Measurements from ENCODE around the gene C3orf80. TPM values are rescaled to one million over a fixed set of nuclear protein-coding genes. Genes with fewer than 3 reads are reported as not detected.

The C3orf80 gene
- total and polyA plus RNA-seq, 2 donors (not counting 1 experiment from before 2014, with no cell fraction given) = not detected

- no peak overlapping the region for H3K4me3 Mint-ChIP-seq
- H3K27me3 Mint-ChIP-seq = peaks cover 48% of the 10 kb centered on the region
- TF ChIP-seq CTCF (IDR thresholded peaks at IDR 0.05) = no peak
- peaks cover 13% of the 10 kb centered on the region for H3K4me1 Mint-ChIP-seq
- no peaks in the 10 kb centered on the region for H3K79me2 ChIP-seq (ENCODE audit: control insufficient read depth, insufficient read depth, low read length)
- ChIA-PET CTCF (interaction anchor here (1.2 kb wide), 1 partner anchor 199 kb away, joined by 3 read pairs; no protein-coding TSS in a partner anchor), POLR2A (no interaction called here)
- H3K27me3 ChIP-seq (replicated peaks in 1 of 4; ENCODE audit: control extremely low read depth in 1 of 4, control insufficient read depth in 3 of 4, insufficient read depth in 4 of 4, low read length in 3 of 4) = peaks cover 0 to 33% (median 23%) of the 10 kb centered on the region in 4 experiments
- no peaks in the 10 kb centered on the region for H4K20me1 ChIP-seq (ENCODE audit: control insufficient read depth, insufficient read depth, low read length, poor library complexity, severe bottlenecking)
- H3K9me3 Mint-ChIP-seq (ENCODE audit: insufficient read depth) = no peaks in the 10 kb centered on the region
- H3K36me3 ChIP-seq (replicated peaks in 1 of 2; ENCODE audit: control extremely low read depth in 1 of 2, control insufficient read depth in 1 of 2, extremely low read depth in 1 of 2, insufficient read depth in 2 of 2, low read length in 1 of 2) = no peaks in the 10 kb centered on the region
- H3K9me3 ChIP-seq (ENCODE audit: control extremely low read depth in 1 of 3, control insufficient read depth in 2 of 3, insufficient read depth in 1 of 3, low read length in 2 of 3) = peaks cover 0 to 2% (median 0%) of the 10 kb centered on the region in 3 donors
- H3K9ac ChIP-seq (ENCODE audit: low read length) = no peak overlapping the region
- no peak overlapping the region for H3K4me2 ChIP-seq (replicated peaks; ENCODE audit: low read depth, low read length, poor library complexity, severe bottlenecking)
- no CpG with 5 or more reads among the region's 2 CpGs for WGBS (ENCODE audit: insufficient coverage)
- no peak overlapping the region for H2AFZ ChIP-seq (ENCODE audit: insufficient read depth, low read depth, low read length, poor library complexity, severe bottlenecking)
- DNase-seq (no peak), ATAC-seq (ENCODE audit: low read depth) (no peak)
- no peak overlapping the region for H3K27ac Mint-ChIP-seq
- no peak overlapping the region for H3K4me3 ChIP-seq (ENCODE audit: control extremely low read depth in 1 of 5, extremely low read depth in 1 of 5, insufficient read depth in 1 of 5, low read depth in 2 of 5, low read length in 4 of 5)
- intact Hi-C loops (cut with micrococcal nuclease) = loop anchor here (10.0 kb wide), 1 partner anchor 185 kb away; no protein-coding TSS in a partner anchor
- H3K27ac ChIP-seq (ENCODE audit: low read length in 2 of 2) = no peak overlapping the region
- peaks cover 9 to 12% of the 10 kb centered on the region in 2 donors for H3K4me1 ChIP-seq (ENCODE audit: control insufficient read depth in 2 of 2, insufficient read depth in 2 of 2, low read length in 2 of 2)
These were observed 5.2 kb upstream of the C3orf80 start for GRCh38 chr3:160220038-160220437.

- WGBS (ENCODE audit: insufficient coverage) = 0% methylated on average over 1 of the region's 2 CpGs
- Mint-ChIP-seq H3K4me1 (peaks cover 14% of the 10 kb centered on the region), H3K9me3 (ENCODE audit: insufficient read depth) (no peaks in the 10 kb centered on the region), H3K27me3 (peaks cover 46% of the 10 kb centered on the region), H3K27ac (no peak overlapping the region), H3K4me3 (no peak overlapping the region)
- no peak for TF ChIP-seq CTCF (IDR thresholded peaks at IDR 0.05)
- no peak for TF ChIP-seq EZH2 (IDR thresholded peaks at IDR 0.05; ENCODE audit: borderline replicate concordance, insufficient read depth, low read depth, low read length, poor library complexity, severe bottlenecking)
- no peak overlapping the region for H2AFZ ChIP-seq (ENCODE audit: insufficient read depth, low read depth, low read length, poor library complexity, severe bottlenecking)
- H3K79me2 ChIP-seq (ENCODE audit: control insufficient read depth, insufficient read depth, low read length) = no peaks in the 10 kb centered on the region
- ChIA-PET CTCF (no interaction called here), POLR2A (no interaction called here)
- H3K9me3 ChIP-seq (ENCODE audit: control extremely low read depth in 1 of 3, control insufficient read depth in 2 of 3, insufficient read depth in 1 of 3, low read length in 2 of 3) = peaks cover 0 to 5% (median 0%) of the 10 kb centered on the region in 3 donors
- ATAC-seq (ENCODE audit: low read depth) (no peak), DNase-seq (no peak)
- H3K4me1 ChIP-seq (ENCODE audit: control insufficient read depth in 2 of 2, insufficient read depth in 2 of 2, low read length in 2 of 2) = peaks cover 12 to 14% of the 10 kb centered on the region in 2 donors
- intact Hi-C loops (cut with micrococcal nuclease) = loop anchor here (10.0 kb wide), 1 partner anchor 184 kb away; no protein-coding TSS in a partner anchor
- no peak overlapping the region for H3K4me3 ChIP-seq (ENCODE audit: control extremely low read depth in 1 of 5, extremely low read depth in 1 of 5, insufficient read depth in 1 of 5, low read depth in 2 of 5, low read length in 4 of 5)
- peaks cover 0 to 37% (median 24%) of the 10 kb centered on the region in 4 experiments for H3K27me3 ChIP-seq (replicated peaks in 1 of 4; ENCODE audit: control extremely low read depth in 1 of 4, control insufficient read depth in 3 of 4, insufficient read depth in 4 of 4, low read length in 3 of 4)
- no peak overlapping the region for H3K27ac ChIP-seq (ENCODE audit: low read length in 2 of 2)
- no peak overlapping the region for H3K9ac ChIP-seq (ENCODE audit: low read length)
- no peak overlapping the region for H3K4me2 ChIP-seq (replicated peaks; ENCODE audit: low read depth, low read length, poor library complexity, severe bottlenecking)
- H3K36me3 ChIP-seq (replicated peaks in 1 of 2; ENCODE audit: control extremely low read depth in 1 of 2, control insufficient read depth in 1 of 2, extremely low read depth in 1 of 2, insufficient read depth in 2 of 2, low read length in 1 of 2) = no peaks in the 10 kb centered on the region
- no peaks in the 10 kb centered on the region for H4K20me1 ChIP-seq (ENCODE audit: control insufficient read depth, insufficient read depth, low read length, poor library complexity, severe bottlenecking)
These were observed 4.2 kb upstream of the C3orf80 start for GRCh38 chr3:160221019-160221418.

Data from B cell (primary cell).